Tibial nerve (tissue), 4 donors: ENCODE results near the gene FAM151A. TPM values are rescaled to one million over a fixed set of nuclear protein-coding genes. Genes with fewer than 3 reads are reported as not detected.
A peak's percentile ranks its signal among the peaks of the same experiment; 100 is the strongest.
"Not testable (repeated sequence)": the region's sequence is repeated elsewhere in the genome, so short reads cannot be mapped to it uniquely, and the experiment has no call there.

Experiments used
- DNase-seq, 2 donors: peaks; one replicate each; pipeline ENCODE4 v3.0.0-alpha.2; 2019; ENCODE audit warnings: low spot score in 2 of 2
- H3K27ac ChIP-seq, 4 donors: fragments of 200-600 bp; sonication (generic) in 3 of 4; one replicate each; pipeline ENCODE4 v1.5.1; 2017 to 2019; ENCODE audit warnings: mild to moderate bottlenecking in 1 of 4
- H3K27me3 ChIP-seq, 2 donors: fragments of 200-600 bp; sonication (generic) in 1 of 2; one replicate each; pipeline versions ENCODE4 v1.5.1 to v1.6.0; 2017 to 2019
- H3K36me3 ChIP-seq, 3 donors: fragments of 200-600 bp; sonication (generic); one replicate each; pipeline ENCODE4 v1.5.1; 2018 to 2019
- H3K4me1 ChIP-seq, 4 donors: fragments of 200-600 bp; sonication (generic) in 3 of 4; one replicate each; pipeline ENCODE4 v1.5.1; 2017 to 2019
- H3K4me3 ChIP-seq, 4 donors: fragments of 200-600 bp; sonication (generic) in 3 of 4; one replicate each; pipeline ENCODE4 v1.5.1; 2017 to 2019; ENCODE audit warnings: mild to moderate bottlenecking in 1 of 4, moderate library complexity in 1 of 4
- H3K9me3 ChIP-seq, 4 donors: fragments of 200-600 bp; sonication (generic) in 3 of 4; one replicate each; pipeline ENCODE4 v1.5.1; 2017 to 2019
- CTCF ChIP-seq, 5 experiments: fragments of 200-600 bp in 3 of 5; fragments of 450-650 bp in 2 of 5; sonication (generic) in 3 of 5; IDR thresholded peaks; one replicate each; pipeline ENCODE4 v1.5.1; 2016 to 2019; ENCODE audit warnings: antibody characterized with exemption in 5 of 5, mild to moderate bottlenecking in 3 of 5, moderate library complexity in 2 of 5
- EP300 ChIP-seq, 2 donors: sonication (generic); formaldehyde crosslinking; IDR thresholded peaks; one replicate each; pipeline ENCODE4 v1.6.1; 2017; ENCODE audit warnings: antibody characterized with exemption in 2 of 2, mild to moderate bottlenecking in 1 of 2
- POLR2A ChIP-seq, 2 donors: fragments of 450-650 bp; IDR thresholded peaks; one replicate each; pipeline ENCODE4 v1.6.1; 2017; ENCODE audit warnings: antibody characterized with exemption in 2 of 2, mild to moderate bottlenecking in 2 of 2, moderate library complexity in 2 of 2
- WGBS, 2 donors: methylation state at CpG; one replicate each; pipeline ENCODE4 v1.1.5; 2018; 5-methylcytosine and 5-hydroxymethylcytosine counted together
- total RNA-seq, 4 donors: library from RNA; depleted of rRNA; stranded (reverse); fragments of >200 nt; gene quantifications; one replicate each; pipeline ENCODE4 v1.1.0, GENCODE V29; 2016

The FAM151A gene
- total RNA-seq, 4 donors from 2014 or later = not detected

GRCh38 chr1:54649130-54649898 is 26.0 kb upstream of the FAM151A start:
- H3K4me1 ChIP-seq = no peaks in the 10 kb centered on the region
- no peak overlapping the region for H3K4me3 ChIP-seq
- H3K36me3 ChIP-seq = peaks cover 0 to 7% (median 0%) of the 10 kb centered on the region in 3 donors
- no peak for TF ChIP-seq EP300 (IDR thresholded peaks at IDR 0.05)
- no peak for TF ChIP-seq POLR2A (IDR thresholded peaks at IDR 0.05)
- TF ChIP-seq CTCF (IDR thresholded peaks at IDR 0.05) = no peak
- DNase-seq = no peak
- H3K27ac ChIP-seq = peak overlapping the region in 1 of 4 donors; percentile 62
- no peaks in the 10 kb centered on the region for H3K27me3 ChIP-seq
- WGBS, 2 donors = 37 to 38% methylated on average over 4 to 5 of the region's 5 CpGs
- H3K9me3 ChIP-seq = peaks cover 0 to 4% (median 2%) of the 10 kb centered on the region in 4 donors

- H3K9me3 ChIP-seq = peaks cover 0 to 27% (median 4%) of the 10 kb centered on the region in 4 donors
- no peaks in the 10 kb centered on the region for H3K27me3 ChIP-seq
- no peak overlapping the region for H3K27ac ChIP-seq
- no peak for DNase-seq
- 80 to 81% methylated on average over 7 of the region's 7 CpGs for WGBS, 2 donors
- H3K4me1 ChIP-seq = no peaks in the 10 kb centered on the region
- H3K4me3 ChIP-seq = no peak overlapping the region
- no peaks in the 10 kb centered on the region for H3K36me3 ChIP-seq
- TF ChIP-seq POLR2A (IDR thresholded peaks at IDR 0.05) = no peak
- no peak for TF ChIP-seq CTCF (IDR thresholded peaks at IDR 0.05)
- no peak for TF ChIP-seq EP300 (IDR thresholded peaks at IDR 0.05)
These were observed 22.7 kb upstream of the FAM151A start for GRCh38 chr1:54645806-54646676.

- Histone ChIP-seq H3K27me3 (no peaks in the 10 kb centered on the region), H3K9me3 (peaks cover 0 to 27% (median 4%) of the 10 kb centered on the region in 4 donors), H3K36me3 (no peaks in the 10 kb centered on the region), H3K27ac (no peak overlapping the region), H3K4me3 (no peak overlapping the region), H3K4me1 (no peaks in the 10 kb centered on the region)
- no peak for DNase-seq
- TF ChIP-seq POLR2A (IDR thresholded peaks at IDR 0.05) = no peak
These were observed 20.4 kb upstream of the FAM151A start for GRCh38 chr1:54643736-54644135.

DNA sequence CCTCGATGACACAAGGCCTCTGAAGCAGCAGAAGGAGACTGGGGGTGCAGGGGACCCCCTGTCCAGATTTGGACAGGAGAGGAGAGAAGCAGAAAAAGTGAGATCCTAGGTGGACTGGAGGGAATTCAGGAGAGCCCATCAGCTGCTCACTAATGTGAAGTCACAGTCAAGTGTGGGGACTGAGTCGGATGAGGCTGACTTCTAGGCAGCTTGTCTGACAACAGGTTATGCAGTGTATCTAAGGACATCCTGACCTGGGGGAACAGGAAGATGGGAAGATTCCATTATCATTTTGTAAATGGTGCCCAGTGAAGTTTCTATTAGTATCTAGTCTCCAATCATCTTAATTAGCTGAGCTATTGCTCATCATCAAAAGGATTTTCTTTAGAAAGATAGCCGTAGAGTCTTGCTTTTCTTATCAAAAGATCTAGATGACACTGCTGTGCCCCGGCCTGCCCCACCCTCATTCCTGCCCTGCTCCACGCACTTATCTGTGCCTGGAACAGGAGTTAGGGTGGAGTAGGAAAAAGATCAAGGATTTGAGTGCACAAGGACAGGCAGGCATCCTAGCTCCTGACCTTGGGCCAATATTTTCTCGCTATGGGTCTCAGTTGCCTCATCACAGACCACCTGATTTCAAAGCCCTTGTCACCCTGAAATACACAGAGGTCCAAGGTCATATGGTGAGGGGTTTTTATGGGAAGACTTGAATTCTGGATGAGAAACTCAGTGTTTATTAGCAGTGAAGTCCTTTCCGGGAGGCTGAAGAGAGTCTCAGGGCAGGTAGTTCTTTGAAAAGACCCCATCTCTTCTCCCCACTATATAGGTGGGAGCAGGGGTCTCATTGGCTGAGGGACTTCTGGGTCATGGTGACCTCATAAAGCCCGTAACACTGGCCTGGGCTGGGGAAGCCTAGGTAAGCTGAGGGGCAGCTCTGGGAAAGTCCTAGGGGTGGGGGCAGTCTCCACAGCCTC is 17.8 kb upstream of the FAM151A start, which contains the start of gene MROH7:
MROH7 (plus strand) TSS at position 924 of the 974 bp plus-strand sequence. CDS start 11,141 bp downstream, outside the sequence.
- 63 to 71% methylated on average over 8 of the region's 8 CpGs for WGBS, 2 donors
- no peak for DNase-seq
- H3K9me3 ChIP-seq = peaks cover 0 to 27% (median 4%) of the 10 kb centered on the region in 4 donors
- H3K4me1 ChIP-seq = no peaks in the 10 kb centered on the region
- H3K27ac ChIP-seq = peak within 1 kb of the TSS in 1 of 4 donors; percentile 64
- H3K36me3 ChIP-seq = no peaks in the 10 kb centered on the region
- no peak within 1 kb of the TSS for H3K4me3 ChIP-seq
- TF ChIP-seq EP300 (IDR thresholded peaks at IDR 0.05) = no peak
- TF ChIP-seq CTCF (IDR thresholded peaks at IDR 0.05) = no peak
- no peak for TF ChIP-seq POLR2A (IDR thresholded peaks at IDR 0.05)
- no peaks in the 10 kb centered on the region for H3K27me3 ChIP-seq

DNA sequence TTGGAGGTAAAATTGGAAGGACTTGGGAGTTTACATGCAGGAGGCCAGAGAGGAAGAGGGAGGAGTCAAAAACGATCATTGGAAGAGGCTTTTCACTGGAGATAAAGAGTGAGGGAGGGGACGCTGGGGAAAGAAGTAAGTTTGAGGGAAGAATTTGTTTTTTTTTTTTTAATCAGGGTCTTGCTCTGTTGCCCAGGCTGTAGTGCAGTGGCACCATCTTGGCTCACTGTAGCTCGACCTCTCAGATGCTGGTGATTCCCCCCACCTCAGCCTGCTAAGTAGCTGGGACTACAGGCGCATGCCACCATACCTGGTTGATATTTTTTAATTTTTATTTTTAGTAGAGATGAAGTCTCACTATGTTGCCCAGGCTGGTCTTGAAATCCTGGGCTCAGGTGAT is 17.0 kb upstream of the FAM151A start:
- no peak for TF ChIP-seq CTCF (IDR thresholded peaks at IDR 0.05)
- no peak for TF ChIP-seq EP300 (IDR thresholded peaks at IDR 0.05)
- no peak for TF ChIP-seq POLR2A (IDR thresholded peaks at IDR 0.05)
- Histone ChIP-seq H3K36me3 (peaks cover 0 to 7% (median 0%) of the 10 kb centered on the region in 3 donors), H3K9me3 (peaks cover 0 to 27% (median 4%) of the 10 kb centered on the region in 4 donors), H3K4me1 (no peaks in the 10 kb centered on the region), H3K27me3 (no peaks in the 10 kb centered on the region), H3K27ac (peak overlapping the region in 1 of 4 donors; percentile 64), H3K4me3 (no peak overlapping the region)
- WGBS, 2 donors = 58 to 61% methylated on average over 4 of the region's 4 CpGs
- DNase-seq = no peak

GRCh38 chr1:54636461-54637446 is 13.4 kb upstream of the FAM151A start:
- H3K27me3 ChIP-seq, H3K4me1 ChIP-seq, H3K9me3 ChIP-seq, DNase-seq, H3K4me3 ChIP-seq, H3K27ac ChIP-seq: not testable (repeated sequence)
- 52 to 53% methylated on average over 14 of the region's 14 CpGs for WGBS, 2 donors
- H3K36me3 ChIP-seq = peaks cover 0 to 17% (median 0%) of the 10 kb centered on the region in 3 donors

DNA sequence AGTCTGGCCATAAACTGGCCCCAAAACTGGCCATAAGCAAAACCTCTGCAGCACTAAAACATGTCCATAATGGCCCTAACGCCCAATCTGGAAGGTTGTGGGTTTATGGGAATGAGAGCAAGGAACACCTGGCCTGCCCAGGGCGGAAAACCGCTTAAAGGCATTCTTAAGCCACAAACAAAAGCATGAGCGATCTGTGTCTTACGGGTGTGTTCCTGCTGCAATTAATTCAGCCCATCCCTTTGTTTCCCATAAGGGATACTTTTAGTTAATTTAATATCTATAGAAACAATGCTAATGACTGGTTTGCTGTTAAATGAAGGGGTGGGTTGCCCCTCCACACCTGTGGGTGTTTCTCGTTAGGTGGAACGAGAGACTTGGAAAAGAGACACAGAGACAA is 12.5 kb upstream of the FAM151A start:
- not testable (repeated sequence) for H3K4me3 ChIP-seq, DNase-seq, H3K27ac ChIP-seq, H3K4me1 ChIP-seq, H3K27me3 ChIP-seq, H3K9me3 ChIP-seq
- H3K36me3 ChIP-seq = peaks cover 0 to 17% (median 0%) of the 10 kb centered on the region in 3 donors
- WGBS, 2 donors = 82 to 94% methylated on average over 7 of the region's 7 CpGs
